ENCODE results near the gene CAMTA1. TPM values are rescaled to one million over a fixed set of nuclear protein-coding genes. Genes with fewer than 3 reads are reported as not detected.

The CAMTA1 gene
- total RNA-seq, 1 experiment from 2014 or later: 102 TPM

- Histone ChIP-seq H3K4me3 (ENCODE audit: insufficient read depth, low read depth, low read length) (no peak overlapping the region), H3K36me3 (replicated peaks; ENCODE audit: control insufficient read depth, insufficient read depth, low read length) (no peaks in the 10 kb centered on the region), H3K27me3 (ENCODE audit: control insufficient read depth, insufficient read depth, low read length) (no peaks in the 10 kb centered on the region; the same call in 1 of the 2 replicates)
- DNase-seq: peak; percentile 78
Measured at GRCh38 chr1:7632681-7633080, 847.4 kb downstream of the CAMTA1 start.

GRCh38 chr1:7633506-7634245, 848.4 kb downstream of the CAMTA1 start:
- Histone ChIP-seq H3K36me3 (replicated peaks; ENCODE audit: control insufficient read depth, insufficient read depth, low read length) (no peaks in the 10 kb centered on the region), H3K4me3 (ENCODE audit: insufficient read depth, low read depth, low read length) (no peak overlapping the region), H3K27me3 (ENCODE audit: control insufficient read depth, insufficient read depth, low read length) (no peaks in the 10 kb centered on the region)
- no peak for DNase-seq

- Histone ChIP-seq H3K36me3 (replicated peaks; ENCODE audit: control insufficient read depth, insufficient read depth, low read length) (no peaks in the 10 kb centered on the region), H3K27me3 (ENCODE audit: control insufficient read depth, insufficient read depth, low read length) (no peaks in the 10 kb centered on the region), H3K4me3 (ENCODE audit: insufficient read depth, low read depth, low read length) (no peak overlapping the region)
- no peak for DNase-seq
Measured at GRCh38 chr1:7634546-7635240, 849.4 kb downstream of the CAMTA1 start.

GRCh38 chr1:7636795-7637526, 851.7 kb downstream of the CAMTA1 start:
- peak; percentile 70 for DNase-seq
- Histone ChIP-seq H3K4me3 (ENCODE audit: insufficient read depth, low read depth, low read length) (no peak overlapping the region), H3K36me3 (replicated peaks; ENCODE audit: control insufficient read depth, insufficient read depth, low read length) (no peaks in the 10 kb centered on the region), H3K27me3 (ENCODE audit: control insufficient read depth, insufficient read depth, low read length) (no peaks in the 10 kb centered on the region)

- H3K36me3 ChIP-seq (replicated peaks; ENCODE audit: control insufficient read depth, insufficient read depth, low read length): no peaks in the 10 kb centered on the region
- no peaks in the 10 kb centered on the region for H3K27me3 ChIP-seq (ENCODE audit: control insufficient read depth, insufficient read depth, low read length)
- peak; percentile 76 for DNase-seq
- no peak overlapping the region for H3K4me3 ChIP-seq (ENCODE audit: insufficient read depth, low read depth, low read length)
Measured at GRCh38 chr1:7638078-7638477, 852.8 kb downstream of the CAMTA1 start.

GRCh38 chr1:7639435-7640131, 854.3 kb downstream of the CAMTA1 start:
- Histone ChIP-seq H3K4me3 (ENCODE audit: insufficient read depth, low read depth, low read length) (no peak overlapping the region), H3K27me3 (ENCODE audit: control insufficient read depth, insufficient read depth, low read length) (no peaks in the 10 kb centered on the region), H3K36me3 (replicated peaks; ENCODE audit: control insufficient read depth, insufficient read depth, low read length) (no peaks in the 10 kb centered on the region)
- DNase-seq: no peak

- no peak for DNase-seq
- Histone ChIP-seq H3K4me3 (ENCODE audit: insufficient read depth, low read depth, low read length) (no peak overlapping the region), H3K27me3 (ENCODE audit: control insufficient read depth, insufficient read depth, low read length) (no peaks in the 10 kb centered on the region), H3K36me3 (replicated peaks; ENCODE audit: control insufficient read depth, insufficient read depth, low read length) (no peaks in the 10 kb centered on the region)
Measured at GRCh38 chr1:7640350-7640749, 855.1 kb downstream of the CAMTA1 start.

- H3K27me3 ChIP-seq (ENCODE audit: control insufficient read depth, insufficient read depth, low read length): no peaks in the 10 kb centered on the region
- DNase-seq: peak; percentile 68
- no peaks in the 10 kb centered on the region for H3K36me3 ChIP-seq (replicated peaks; ENCODE audit: control insufficient read depth, insufficient read depth, low read length)
- H3K4me3 ChIP-seq (ENCODE audit: insufficient read depth, low read depth, low read length): no peak overlapping the region
Measured at GRCh38 chr1:7640920-7641585, 855.8 kb downstream of the CAMTA1 start.

- Histone ChIP-seq H3K4me3 (ENCODE audit: insufficient read depth, low read depth, low read length) (no peak overlapping the region), H3K36me3 (replicated peaks; ENCODE audit: control insufficient read depth, insufficient read depth, low read length) (no peaks in the 10 kb centered on the region), H3K27me3 (ENCODE audit: control insufficient read depth, insufficient read depth, low read length) (no peaks in the 10 kb centered on the region)
- DNase-seq: peak; percentile 77
Measured at GRCh38 chr1:7641587-7642417, 856.5 kb downstream of the CAMTA1 start.

- Histone ChIP-seq H3K4me3 (ENCODE audit: insufficient read depth, low read depth, low read length) (no peak overlapping the region), H3K36me3 (replicated peaks; ENCODE audit: control insufficient read depth, insufficient read depth, low read length) (no peaks in the 10 kb centered on the region), H3K27me3 (ENCODE audit: control insufficient read depth, insufficient read depth, low read length) (no peaks in the 10 kb centered on the region)
- DNase-seq: no peak
Measured at GRCh38 chr1:7642418-7642704, 857.1 kb downstream of the CAMTA1 start.

GRCh38 chr1:7642781-7643529, 857.7 kb downstream of the CAMTA1 start:
- Histone ChIP-seq H3K36me3 (replicated peaks; ENCODE audit: control insufficient read depth, insufficient read depth, low read length) (no peaks in the 10 kb centered on the region), H3K27me3 (ENCODE audit: control insufficient read depth, insufficient read depth, low read length) (no peaks in the 10 kb centered on the region), H3K4me3 (ENCODE audit: insufficient read depth, low read depth, low read length) (no peak overlapping the region)
- DNase-seq: peak; percentile 61

GRCh38 chr1:7643530-7643929, 858.3 kb downstream of the CAMTA1 start:
- DNase-seq: no peak
- Histone ChIP-seq H3K36me3 (replicated peaks; ENCODE audit: control insufficient read depth, insufficient read depth, low read length) (no peaks in the 10 kb centered on the region), H3K4me3 (ENCODE audit: insufficient read depth, low read depth, low read length) (no peak overlapping the region), H3K27me3 (ENCODE audit: control insufficient read depth, insufficient read depth, low read length) (no peaks in the 10 kb centered on the region)

GRCh38 chr1:7644086-7644485, 858.8 kb downstream of the CAMTA1 start:
- Histone ChIP-seq H3K36me3 (replicated peaks; ENCODE audit: control insufficient read depth, insufficient read depth, low read length) (no peaks in the 10 kb centered on the region), H3K27me3 (ENCODE audit: control insufficient read depth, insufficient read depth, low read length) (no peaks in the 10 kb centered on the region), H3K4me3 (ENCODE audit: insufficient read depth, low read depth, low read length) (no peak overlapping the region)
- DNase-seq: peak; percentile 85
